ENCODE measurements around the gene DDX59.
"Not testable (repeated sequence)": the region's sequence is repeated elsewhere in the genome, so short reads cannot be mapped to it uniquely, and the experiment has no call there.

Gene DDX59

DNA sequence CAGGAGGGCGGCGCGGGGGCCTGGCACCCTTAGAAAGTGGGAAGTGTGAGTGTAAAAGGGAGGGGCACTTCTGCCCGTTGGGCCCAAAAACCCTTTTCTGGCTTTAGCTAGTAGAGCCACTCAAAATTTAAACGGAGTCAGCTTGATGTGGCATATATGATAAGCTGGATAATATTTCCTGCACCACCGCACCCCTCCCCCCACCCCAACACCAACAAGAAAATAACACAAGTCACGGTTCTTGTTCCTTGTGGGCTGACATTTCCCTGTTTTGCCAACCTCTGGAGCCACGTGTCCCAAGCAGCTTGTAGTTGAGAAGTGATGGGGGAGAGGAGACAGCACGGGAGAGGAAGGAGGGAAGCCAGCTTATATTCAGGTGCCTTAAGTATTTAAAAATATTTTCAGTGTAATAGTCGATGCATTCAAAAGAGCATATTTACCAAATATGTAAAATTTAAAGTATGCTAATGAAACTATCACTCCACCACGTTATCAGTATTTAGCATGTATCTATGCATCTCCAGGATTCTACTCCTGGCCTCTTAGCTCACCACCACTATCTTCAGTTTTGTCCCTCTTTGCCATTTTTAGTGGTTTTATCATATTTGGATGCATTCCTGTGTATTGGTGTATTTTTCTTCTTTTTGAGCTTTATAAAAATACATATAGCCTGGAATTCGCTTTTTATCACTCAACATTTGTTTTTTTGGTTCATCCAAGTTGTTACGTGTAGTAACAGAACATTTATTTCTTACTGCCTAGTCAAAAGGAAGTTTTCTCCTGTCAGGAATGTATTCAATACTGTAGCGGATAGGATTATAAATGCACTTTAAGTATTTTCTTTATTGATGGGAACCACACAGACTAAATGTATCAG, 773 bp upstream of the DDX59 start:
- DNase-seq = no peak

DNA sequence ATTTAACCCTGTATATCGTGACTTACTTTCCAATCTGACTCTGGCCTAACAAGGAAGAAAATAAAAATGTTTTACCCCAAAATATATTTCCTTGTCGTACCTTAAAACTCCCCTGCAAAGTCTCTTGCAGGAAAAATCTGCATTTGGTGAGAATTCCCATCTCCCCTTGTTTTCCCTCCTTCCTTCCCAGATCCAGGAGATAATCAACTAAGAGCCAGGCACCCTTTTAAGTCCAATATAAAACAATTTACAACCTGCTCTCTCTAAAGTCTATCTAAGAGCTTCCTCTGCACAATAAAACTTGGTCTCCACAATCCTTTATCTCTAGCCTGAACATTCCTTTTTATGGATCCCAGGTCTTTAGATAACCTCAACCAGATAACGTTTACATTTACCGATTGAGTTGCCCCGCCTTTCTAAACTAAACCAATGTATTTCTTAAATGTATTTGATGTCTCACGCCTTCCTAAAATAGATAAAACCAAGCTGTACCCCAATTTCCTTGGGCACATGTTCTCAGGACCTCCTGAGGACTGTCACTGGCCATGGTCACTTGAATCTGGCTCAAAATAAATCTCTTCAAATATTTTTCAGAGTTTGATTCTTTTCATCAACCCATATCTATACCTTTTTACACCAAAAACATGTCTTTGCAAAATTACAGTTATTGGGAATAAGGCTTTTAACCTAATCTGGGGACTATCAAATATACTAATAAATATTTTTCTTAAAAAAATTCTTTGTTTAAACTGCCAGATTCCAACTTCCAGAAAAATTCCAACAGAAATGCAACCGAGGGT, 993 bp downstream of the DDX59 start:
- no peak for DNase-seq

DNA sequence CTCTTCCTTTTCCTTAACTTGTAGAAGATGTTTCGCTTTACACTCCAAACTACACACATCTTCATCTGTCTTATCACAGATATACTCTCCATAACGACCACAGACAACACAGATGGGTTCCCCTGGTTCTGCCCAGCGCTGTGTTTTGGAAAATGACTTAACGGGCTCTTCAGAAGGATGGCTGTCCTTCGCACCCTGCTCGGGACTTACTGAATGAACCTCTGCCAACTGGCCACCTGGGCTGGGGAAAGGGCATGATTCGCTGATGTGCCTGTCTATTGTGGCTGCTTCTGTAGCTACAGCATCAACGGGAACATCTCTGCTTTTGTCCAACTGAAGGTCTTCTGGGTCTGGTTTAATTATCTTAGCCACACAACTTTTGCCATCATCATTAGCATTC, 3.4 kb downstream of the DDX59 start:
- no peak for DNase-seq

DNA sequence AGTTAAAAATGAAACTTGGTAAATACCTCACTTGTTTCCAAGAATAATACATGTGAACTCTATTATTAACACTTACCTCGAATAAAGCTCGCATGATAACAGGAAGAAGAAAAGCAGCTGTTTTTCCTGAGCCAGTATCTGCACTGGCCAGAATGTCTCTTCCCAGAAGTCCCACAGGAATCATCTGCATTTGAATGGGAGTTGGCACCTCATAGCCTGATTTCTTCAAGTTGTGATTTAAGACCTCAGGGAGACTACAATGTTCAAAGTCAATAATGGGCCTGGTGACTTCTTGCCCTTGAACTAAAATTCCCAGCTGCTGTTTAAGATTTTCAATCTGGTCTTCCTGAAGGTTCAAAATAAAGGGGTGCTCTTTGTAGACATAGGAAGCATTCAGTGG, 3.8 kb downstream of the DDX59 start:
- no peak for DNase-seq

DNA sequence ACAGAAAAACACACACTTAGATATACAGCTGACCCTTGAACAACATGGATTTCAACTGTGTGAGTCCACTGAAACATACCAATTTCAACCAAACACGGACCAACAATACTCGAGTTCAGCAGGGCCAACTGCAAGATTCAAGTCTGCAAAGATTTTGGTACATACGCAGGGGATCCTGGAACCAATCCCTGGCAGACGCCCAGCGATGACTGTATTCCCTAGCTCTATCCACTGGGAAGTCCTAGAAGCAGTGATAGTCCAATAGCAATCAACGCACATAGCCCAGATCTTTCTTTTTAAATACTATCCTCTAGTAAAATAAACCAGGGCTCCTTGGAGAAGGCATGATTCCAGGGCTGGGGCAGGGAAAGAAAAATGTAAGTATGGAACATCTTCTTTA, 9.0 kb downstream of the DDX59 start:
- DNase-seq = no peak

DNA sequence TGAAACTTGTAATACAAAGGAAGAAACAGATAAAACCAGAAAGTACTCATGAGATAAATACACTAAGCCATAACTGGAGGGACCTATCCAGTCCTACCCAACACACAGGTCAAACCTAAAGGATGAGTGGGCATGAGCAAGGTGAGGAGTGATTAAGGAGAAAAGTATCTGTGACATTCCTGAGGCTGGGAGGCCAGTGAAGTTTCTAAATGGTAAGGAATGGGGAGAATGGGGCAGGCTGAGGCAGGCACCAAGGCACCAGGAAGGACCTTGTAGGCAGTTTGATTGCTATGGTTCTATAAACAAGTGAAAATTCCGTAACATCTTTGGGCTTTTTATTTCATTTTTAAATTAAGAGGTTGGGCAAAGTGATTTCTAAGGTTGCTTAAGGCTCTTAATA, 10.4 kb downstream of the DDX59 start:
- no peak for DNase-seq

DNA sequence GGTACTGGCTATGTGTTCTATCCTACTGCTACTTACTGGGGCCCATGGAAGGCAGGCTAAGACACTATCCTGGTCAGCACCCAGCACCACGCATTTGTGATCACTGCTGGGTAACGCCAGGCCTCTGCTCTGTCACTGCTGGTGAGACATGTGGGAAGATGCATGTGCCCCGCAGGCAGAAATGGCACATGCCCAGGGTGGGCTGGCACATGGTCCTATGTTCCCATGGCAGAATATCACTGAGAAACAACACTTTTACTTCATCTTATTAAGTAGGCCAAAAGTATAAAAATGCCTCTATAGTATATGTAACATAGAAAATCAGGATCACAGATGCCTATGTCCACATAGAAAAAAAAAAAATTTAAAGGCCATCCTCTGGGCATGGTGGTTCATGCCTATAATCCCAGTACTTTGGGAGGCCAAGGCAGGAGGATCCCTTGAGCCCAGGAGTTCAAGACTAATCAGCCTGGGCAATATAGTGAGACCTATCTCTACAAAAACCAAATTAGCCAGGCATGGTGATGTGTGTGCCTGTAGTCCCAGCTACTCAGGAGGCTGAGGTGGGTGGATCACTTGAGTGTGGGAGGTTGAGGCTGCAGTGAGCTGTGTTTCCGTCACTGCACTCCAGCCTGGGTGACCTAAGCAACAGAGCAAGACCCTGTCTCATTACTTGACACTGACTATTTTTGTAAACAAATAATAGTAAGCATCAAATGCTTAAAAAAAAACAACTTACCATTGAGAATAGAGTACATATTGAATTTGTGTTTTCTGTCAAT, 11.5 kb downstream of the DDX59 start:
- no peak for DNase-seq

DNA sequence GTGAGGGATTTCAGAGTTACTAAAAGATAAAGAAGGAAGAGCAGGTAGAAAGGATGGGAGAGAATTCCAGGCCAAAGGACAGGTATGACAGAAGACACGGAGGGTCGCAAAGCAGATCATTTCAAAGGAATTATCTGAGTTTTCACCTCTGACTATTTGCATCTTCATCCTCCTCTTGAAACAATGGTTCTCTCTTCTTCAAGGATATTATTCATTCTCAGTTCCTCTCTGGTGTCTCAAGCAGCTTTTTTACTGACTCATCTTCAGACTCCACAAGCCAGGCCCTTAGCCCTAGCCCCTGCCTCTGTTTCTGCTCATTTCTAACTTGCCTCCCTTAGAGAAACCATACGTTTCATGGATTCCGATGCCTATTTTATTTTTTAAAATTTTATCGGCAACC, 15.0 kb downstream of the DDX59 start:
- DNase-seq = no peak

DNA sequence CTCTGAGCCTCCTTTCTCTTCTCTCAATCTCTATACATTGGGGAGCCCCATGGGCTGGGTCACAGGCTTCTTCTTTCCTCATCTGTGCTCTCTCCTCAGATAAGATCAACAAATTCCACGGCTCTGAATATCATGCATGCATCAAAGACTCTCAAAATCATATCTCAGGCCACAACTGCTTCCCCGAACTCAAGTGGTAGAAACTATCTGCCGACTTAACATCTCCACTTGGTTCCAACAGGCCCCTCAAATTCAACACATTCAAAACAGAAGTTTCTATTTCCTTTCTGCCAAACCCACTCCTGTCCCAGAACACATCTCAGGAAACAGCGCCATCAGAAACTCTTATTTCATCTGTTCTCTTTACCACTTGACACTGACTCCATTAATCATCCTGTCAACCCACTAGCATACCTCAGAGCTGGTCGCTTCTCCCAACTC, 16.7 kb downstream of the DDX59 start:
- DNase-seq = no peak

DNA sequence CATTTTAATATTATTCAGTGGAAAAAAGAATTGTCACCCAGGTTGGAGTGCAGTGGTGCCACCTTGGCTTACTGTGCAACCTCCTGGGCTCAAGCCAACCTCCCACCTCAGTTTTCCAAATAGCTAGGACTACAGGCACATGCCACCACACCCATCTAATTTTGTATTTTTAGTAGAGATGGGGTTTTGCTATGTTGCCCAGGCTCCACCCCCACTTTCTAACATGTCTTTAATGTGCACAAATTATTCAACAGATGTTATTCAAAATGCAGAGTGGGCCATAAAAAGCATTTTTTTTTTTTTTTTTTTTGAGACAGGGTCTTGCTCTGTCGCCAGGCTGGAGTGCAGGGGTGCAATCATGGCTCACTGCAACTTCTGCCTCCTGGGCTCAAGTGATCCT, 17.3 kb downstream of the DDX59 start:
- DNase-seq = no peak

DNA sequence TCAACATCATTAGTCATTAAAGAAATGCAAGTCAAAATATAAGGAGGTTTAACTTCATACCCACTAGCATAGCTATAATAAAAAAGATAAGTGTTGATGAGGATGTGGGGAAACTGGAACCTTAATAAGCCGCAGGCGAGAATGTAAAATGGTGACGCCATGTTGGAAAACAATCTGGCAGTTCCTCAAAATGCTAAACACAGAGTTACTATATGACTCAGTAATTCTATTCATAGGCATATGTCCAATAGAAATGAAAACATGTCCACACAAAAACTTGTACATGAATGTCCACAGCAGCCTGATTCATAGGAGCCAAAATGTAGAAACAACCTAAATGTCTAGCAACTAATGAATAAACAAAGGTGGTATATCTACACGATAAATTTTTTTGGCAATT, 23.2 kb downstream of the DDX59 start:
- no peak for DNase-seq

DNA sequence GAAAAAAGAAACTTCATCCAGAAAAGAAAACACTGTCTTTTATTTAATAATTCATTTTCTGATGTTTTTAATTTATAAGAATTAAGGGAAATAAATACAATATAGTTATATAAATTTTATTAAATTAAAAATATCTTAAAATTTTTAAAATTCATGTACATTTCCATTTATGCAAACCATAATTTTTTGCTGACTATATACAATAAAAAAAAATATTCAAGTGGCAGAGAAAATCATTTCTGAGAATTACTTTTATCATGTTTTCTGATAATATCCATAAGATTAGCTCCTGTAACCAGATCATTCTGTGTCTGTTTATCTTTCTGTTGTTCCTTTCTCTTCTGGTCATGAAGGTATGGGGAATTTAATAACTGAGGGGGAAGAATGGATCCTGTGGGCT, 25.7 kb downstream of the DDX59 start:
- no peak for DNase-seq

DNA sequence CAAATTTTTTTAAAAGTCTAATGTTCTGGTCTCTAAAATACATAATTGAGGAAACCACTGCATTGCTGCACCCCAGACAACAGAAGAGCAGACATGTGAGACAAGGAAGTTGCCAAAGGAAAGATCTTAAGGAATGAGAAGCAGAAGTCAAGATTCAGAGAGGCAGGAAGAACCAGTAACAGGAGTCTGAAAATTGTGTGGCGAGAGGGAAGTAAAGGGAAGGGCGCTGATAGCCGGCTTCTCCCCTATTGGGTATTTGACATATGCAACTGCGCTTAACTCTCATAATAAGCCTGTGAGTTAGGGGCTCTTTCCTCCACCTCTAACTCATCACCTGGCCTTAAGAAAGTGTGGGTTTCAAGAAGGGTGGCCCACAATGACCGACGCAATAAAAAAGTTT, 27.2 kb downstream of the DDX59 start:
- no peak for DNase-seq

DNA sequence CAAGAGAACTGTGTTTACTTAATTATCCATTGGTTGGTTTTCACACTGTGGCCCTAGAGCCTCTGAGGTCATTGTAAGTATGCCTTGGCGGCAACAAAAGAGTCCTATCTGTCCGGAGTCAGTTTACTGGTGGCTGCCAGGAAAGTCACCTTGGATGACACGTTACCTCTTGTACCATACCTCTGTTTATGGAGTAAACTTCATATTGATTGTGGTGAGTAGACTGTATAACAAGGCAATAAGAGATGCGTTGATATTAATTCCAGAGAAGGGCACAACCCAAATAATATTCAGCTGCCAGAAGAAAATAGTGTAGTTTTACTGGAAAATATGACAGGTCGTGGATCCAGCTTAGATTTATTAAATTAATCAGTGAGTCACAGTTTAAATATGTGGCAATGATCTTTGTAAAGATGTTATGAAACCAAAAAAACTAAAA, 28.7 kb downstream of the DDX59 start:
- no peak for DNase-seq

DNA sequence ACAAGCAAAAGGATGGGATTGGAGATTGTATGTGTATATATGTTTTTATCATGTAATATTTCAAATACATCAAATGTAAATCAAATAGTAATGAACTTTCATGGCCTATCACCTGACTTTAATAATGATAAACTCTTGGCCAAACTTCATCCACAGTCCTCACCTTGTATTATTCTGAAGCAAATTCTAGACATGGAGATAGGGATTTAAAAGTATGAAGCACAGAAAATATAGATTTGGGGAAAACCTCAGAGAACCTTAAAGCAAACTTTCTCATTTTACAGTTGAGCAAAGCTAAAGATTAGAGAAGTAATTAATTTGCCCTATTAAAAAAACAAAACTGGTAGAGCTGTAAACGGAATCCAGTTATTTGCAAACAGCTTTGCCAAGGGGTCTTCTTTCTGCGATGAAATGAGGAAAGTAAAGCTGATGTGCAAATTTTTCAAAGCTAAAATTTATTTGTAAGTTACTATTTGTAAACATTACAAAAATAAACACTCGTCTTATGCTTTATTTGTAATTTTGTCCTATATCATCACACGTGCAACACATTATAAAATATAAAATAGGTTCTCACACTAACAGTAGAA, 29.2 kb downstream of the DDX59 start:
- no peak for DNase-seq

DNA sequence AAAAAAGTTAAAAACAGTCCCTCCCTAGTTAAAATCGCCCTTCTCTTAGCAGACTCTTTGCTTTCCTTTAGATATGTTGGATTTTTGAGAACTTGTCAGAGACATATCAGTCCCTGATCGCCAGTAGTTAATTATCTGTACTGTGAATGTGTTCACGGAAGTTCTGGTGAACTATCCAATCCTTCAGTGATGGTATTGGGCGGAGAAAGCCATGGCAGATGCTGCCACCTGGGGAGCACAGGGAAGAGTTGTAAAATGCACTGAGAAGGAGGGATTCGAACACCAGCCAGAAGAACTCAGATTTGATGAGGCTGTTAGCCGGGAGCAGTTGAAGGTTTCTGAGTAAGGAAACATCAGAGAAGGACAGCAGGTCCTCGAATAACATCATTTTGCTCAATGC, 31.6 kb downstream of the DDX59 start:
- DNase-seq = no peak

DNA sequence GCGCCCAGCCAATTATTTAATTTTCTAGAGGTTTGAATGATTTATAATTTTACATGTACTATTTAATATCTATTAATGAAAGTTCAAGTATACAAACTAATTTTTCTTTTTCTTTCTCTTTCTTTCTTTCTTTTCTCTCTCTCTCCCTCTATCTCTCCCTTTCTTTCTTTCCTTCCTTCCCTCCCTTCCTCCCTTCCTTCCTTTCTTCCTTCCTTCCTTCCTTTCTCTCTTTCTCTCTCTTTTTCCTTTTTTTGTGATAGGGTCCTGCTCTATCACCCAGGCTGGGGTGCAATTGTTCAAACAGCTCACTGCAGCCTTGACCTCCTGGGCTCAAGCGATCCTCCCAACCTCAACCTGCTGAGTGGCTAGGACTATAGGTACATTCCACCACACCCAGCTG, 33.0 kb downstream of the DDX59 start:
- no peak for DNase-seq

DNA sequence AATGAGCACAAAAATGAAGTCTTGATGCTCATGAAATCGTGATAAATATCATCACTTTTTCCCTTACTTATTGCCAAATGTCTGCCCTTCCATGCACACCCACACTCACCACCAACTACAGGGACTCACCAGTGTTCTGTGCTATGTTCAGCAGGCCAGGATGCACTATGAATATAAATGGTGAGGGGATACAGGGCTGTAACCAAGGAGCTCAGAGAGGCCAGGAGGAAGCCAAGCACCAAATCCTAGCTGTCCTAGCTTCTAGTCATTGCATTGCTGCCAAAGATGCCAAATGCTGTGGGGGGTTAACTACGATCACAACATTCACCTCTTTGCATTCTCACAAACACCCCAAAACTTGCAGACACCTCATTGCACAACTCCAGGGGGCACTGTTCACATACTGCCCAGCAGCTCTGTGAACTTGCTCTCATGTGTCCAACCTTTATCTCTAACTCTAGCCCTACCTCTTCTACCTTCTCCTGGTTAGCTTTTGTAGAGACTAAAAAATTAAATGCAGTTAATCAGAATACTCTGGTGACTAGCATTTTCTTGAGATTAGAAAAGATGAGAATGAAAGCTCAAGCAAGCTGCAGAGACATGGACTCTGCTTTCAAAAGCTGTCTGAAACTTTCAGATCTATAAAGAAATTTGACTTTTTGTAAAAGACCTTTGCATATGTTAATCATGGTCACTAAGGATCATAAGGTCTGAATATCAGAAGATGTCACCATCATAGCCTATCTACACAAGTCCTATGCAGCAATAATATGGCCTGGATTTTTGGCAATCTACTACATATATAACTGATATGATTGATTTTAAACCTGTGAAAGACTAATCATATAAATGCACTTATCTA, 35.2 kb downstream of the DDX59 start:
- no peak for DNase-seq

DNA sequence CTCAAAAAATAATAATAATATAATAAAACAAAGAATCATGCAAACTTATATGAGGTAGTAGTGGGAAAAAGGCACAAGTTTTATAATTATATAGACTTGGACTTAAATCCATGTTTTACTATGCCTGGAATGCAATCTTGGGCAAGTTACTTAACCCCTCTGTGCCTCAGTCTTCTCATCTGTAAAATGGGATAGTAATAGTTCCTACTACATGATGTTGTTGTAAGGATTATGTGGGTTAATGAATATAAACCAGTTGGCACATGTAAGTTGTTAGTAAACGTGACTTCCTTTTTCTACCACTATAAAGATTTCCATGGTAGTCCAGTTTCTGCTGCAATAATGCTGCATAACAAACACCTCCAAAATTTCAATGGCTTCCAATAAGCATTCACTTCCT, 38.3 kb downstream of the DDX59 start:
- DNase-seq = no peak

DNA sequence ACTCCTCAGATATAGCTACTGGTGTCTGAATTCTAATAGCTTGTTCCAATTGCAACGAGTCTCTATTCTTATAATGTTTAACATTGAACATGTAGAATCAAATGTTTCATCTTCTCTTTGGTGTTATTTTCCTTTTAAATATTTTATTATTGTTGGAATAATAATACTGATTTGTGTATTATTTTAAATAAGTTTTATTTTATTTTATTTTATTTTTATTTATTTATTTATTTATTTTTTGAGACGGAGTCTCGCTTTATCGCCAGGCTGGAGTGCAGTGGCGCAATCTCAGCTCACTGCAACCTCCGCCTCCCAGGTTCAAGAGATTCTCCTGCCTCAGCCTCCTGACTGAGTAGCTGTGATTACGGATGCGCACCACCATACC, 39.2 kb downstream of the DDX59 start:
- DNase-seq = not testable (repeated sequence)

DNA sequence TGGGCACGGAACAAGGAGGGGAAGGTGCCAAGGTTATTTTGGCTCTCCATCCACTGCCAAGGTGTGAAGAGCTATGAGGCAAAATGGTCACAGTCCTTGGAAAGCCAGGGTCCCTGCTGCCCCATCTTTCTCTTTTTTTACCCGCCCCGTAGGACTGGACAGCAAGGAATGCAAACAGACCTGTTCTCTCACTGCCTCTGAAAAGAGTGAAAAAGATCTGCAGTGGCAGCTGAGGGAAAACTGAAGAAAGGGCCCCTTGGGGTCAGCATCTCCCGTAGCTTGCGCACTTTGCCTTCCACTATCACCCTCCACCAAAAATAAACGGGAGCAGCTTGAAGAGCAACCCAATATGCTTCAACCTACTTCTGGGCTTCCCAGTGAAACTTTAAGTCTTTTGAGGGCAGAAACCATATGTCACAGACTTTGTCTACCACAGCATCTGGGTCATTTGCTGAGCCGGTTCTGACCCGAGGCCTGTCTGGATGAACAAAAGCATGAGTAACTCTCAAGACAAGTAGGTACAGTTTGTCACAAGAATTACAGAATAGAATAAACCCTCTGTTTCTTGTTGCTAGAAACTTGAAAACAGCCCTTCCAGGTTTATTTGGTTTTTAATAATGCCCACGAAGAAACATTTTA, 39.7 kb downstream of the DDX59 start:
- no peak for DNase-seq

Measured in activated CD4-positive, alpha-beta T cell treated with anti-CD3 and anti-CD28 coated beads, Interleukin-2, amount 50 U/mL, for 4 hours (primary cell).